ENCODE data around the gene EEF1AKMT1.

DNA sequence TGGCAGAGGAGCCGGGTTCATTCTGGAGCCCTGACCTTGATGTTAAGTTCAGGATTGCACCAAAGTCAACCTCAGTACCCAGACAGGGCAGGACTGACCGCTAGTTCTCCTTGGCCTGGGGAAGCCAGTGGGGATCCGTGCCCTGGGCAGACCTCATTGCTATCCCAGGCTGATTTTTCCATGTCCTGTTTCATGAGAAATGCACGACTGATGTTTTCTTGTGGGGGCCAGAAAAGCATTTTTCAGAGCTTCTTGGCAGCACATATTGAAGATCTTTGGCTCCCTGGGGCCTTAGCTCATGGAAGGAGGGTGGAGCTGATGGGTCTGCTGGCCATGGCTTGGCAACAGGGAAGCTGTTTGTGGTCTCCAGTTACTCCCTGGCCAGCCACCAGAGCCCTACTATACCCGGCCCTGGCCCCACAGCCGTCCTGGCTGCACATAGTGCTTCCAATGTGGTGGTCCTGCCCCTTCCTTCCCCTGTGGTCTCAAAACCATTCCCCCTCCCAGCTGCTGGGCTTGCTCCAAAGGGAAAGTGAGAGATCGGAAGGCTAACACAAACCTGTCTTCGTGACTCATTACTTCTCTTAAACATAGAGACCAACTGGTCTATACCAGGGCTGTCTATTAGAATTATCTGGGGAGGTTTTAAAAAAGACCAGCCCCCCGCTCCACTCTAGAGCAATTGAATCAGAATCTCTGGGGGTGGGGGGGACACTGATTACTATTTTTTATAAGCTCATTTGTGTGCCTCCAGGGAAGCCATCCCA is 59.0 kb downstream of the EEF1AKMT1 start:
- TF ChIP-seq, protein P1, sequence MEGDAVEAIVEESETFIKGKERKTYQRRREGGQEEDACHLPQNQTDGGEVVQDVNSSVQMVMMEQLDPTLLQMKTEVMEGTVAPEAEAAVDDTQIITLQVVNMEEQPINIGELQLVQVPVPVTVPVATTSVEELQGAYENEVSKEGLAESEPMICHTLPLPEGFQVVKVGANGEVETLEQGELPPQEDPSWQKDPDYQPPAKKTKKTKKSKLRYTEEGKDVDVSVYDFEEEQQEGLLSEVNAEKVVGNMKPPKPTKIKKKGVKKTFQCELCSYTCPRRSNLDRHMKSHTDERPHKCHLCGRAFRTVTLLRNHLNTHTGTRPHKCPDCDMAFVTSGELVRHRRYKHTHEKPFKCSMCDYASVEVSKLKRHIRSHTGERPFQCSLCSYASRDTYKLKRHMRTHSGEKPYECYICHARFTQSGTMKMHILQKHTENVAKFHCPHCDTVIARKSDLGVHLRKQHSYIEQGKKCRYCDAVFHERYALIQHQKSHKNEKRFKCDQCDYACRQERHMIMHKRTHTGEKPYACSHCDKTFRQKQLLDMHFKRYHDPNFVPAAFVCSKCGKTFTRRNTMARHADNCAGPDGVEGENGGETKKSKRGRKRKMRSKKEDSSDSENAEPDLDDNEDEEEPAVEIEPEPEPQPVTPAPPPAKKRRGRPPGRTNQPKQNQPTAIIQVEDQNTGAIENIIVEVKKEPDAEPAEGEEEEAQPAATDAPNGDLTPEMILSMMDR (IDR thresholded peaks at IDR 0.05): no peak
- TF ChIP-seq POLR2A (IDR thresholded peaks at IDR 0.05): no peak

All from Peyer's patch (tissue), 4 donors.